Camera-type eye (tissue), 1 donor: Measurements from ENCODE around the gene RILPL1. TPM values are rescaled to one million over a fixed set of nuclear protein-coding genes. Genes with fewer than 3 reads are reported as not detected.

Experiments used
- total RNA-seq: library from RNA; depleted of rRNA; stranded (reverse); fragments of >200 nt; gene quantifications from one replicate; pipeline ENCODE4 v1.2.3, GENCODE V29; 2014

Gene RILPL1
- 10.7 TPM for total RNA-seq

GRCh38 chr12:123533672-123534643 is at the start of gene RILPL1:
Gene RILPL1, minus strand, starts transcription at chr12:123533719. Its CDS starts 237 bp downstream, at chr12:123533482.

GRCh38 chr12:123457980-123458779 is 75.3 kb downstream of the RILPL1 start, which contains the start of gene SNRNP35:
Gene SNRNP35, plus strand, starts transcription at chr12:123458139. Its CDS starts 7,402 bp downstream, at chr12:123465541.

GRCh38 chr12:123436017-123436964 is 97.2 kb downstream of the RILPL1 start, which contains the start of gene RILPL2:
Gene RILPL2, minus strand, starts transcription at chr12:123436684. Its CDS starts 264 bp downstream, at chr12:123436420.

Other genes with a start within 250 kb of the RILPL1 start
- gene SBNO1, start 168.9 kb downstream of the RILPL1 start, total RNA-seq: 47.3 TPM
- 52.7 TPM for gene KMT5A, start 149.6 kb downstream of the RILPL1 start, total RNA-seq
- 2.8 TPM for gene RILPL2, start 97.0 kb downstream of the RILPL1 start, total RNA-seq
- 21.9 TPM for gene SNRNP35, start 75.6 kb downstream of the RILPL1 start, total RNA-seq
- 195 TPM for gene TMED2, start 50.8 kb upstream of the RILPL1 start, total RNA-seq
- gene DDX55, start 68.4 kb upstream of the RILPL1 start, total RNA-seq: 30.7 TPM
- gene EIF2B1, start 100.0 kb upstream of the RILPL1 start, total RNA-seq: 97.0 TPM
- 39.9 TPM for gene GTF2H3, start 100.1 kb upstream of the RILPL1 start, total RNA-seq
- gene TCTN2, start 137.4 kb upstream of the RILPL1 start, total RNA-seq: 24.1 TPM
- gene ATP6V0A2, start 178.6 kb upstream of the RILPL1 start, total RNA-seq: 23.9 TPM
- gene DNAH10, start 228.6 kb upstream of the RILPL1 start, total RNA-seq: 1.3 TPM